H9 (cell line): ENCODE results near the gene COL4A2. TPM values are rescaled to one million over a fixed set of nuclear protein-coding genes. Genes with fewer than 3 reads are reported as not detected.

Experiments
- DNase-seq: peaks from one replicate; pipeline ENCODE4 v3.0.0-alpha.2; 2017
- H2AFZ ChIP-seq: one replicate; pipeline ENCODE4 v1.6.1; 2013; ENCODE audit warnings: mild to moderate bottlenecking, low read length, control low read depth, moderate library complexity
- H2AK5ac ChIP-seq: 2 replicates; pipeline ENCODE4 v1.6.1; 2013; ENCODE audit warnings: low read length, control low read depth, mixed read lengths; ENCODE audit not compliant: insufficient read length
- H2BK120ac ChIP-seq: one replicate; pipeline ENCODE4 v1.6.1; 2013; ENCODE audit warnings: low read depth, mild to moderate bottlenecking, low read length, control low read depth, inconsistent platforms; ENCODE audit not compliant: poor library complexity, severe bottlenecking
- H2BK12ac ChIP-seq: 2 replicates; pipeline ENCODE4 v1.6.1; 2013; ENCODE audit warnings: low read length, control low read depth, mixed read lengths, low read depth; ENCODE audit not compliant: insufficient read length
- H2BK15ac ChIP-seq: 2 replicates; pipeline ENCODE4 v1.6.1; 2013; ENCODE audit warnings: low read depth, low read length, control low read depth
- H2BK20ac ChIP-seq: one replicate; pipeline ENCODE4 v1.6.1; 2013; ENCODE audit warnings: low read depth, mild to moderate bottlenecking, low read length, control low read depth, inconsistent platforms; ENCODE audit not compliant: poor library complexity, severe bottlenecking
- H2BK5ac ChIP-seq: 2 replicates; pipeline ENCODE4 v1.6.1; 2013; ENCODE audit warnings: low read length, control low read depth, mixed read lengths; ENCODE audit not compliant: insufficient read length
- H3K14ac ChIP-seq: 2 replicates; pipeline ENCODE4 v1.6.1; 2013; ENCODE audit warnings: low read length, control low read depth; ENCODE audit not compliant: insufficient read depth
- H3K18ac ChIP-seq: 2 replicates; pipeline ENCODE4 v1.6.1; 2013; ENCODE audit warnings: low read depth, mild to moderate bottlenecking, mixed read lengths, low read length, control low read depth; ENCODE audit not compliant: insufficient read length
- H3K23ac ChIP-seq: 2 replicates; pipeline ENCODE4 v1.6.1; 2013; ENCODE audit warnings: low read length, control low read depth, mixed read lengths, low read depth; ENCODE audit not compliant: insufficient read length
- H3K23me2 ChIP-seq: 2 replicates; pipeline ENCODE4 v1.6.1; 2013; ENCODE audit warnings: low read depth, mild to moderate bottlenecking, mixed read lengths, low read length, control low read depth; ENCODE audit not compliant: insufficient read length, poor library complexity, severe bottlenecking
- H3K27ac ChIP-seq: 2 replicates; pipeline ENCODE4 v1.5.1; 2013; ENCODE audit warnings: low read length, control low read depth, mixed read lengths, low read depth; ENCODE audit not compliant: insufficient read length
- H3K27me3 ChIP-seq: 2 replicates; pipeline ENCODE4 v1.6.1; 2013; ENCODE audit warnings: low read length, control low read depth, inconsistent platforms; ENCODE audit not compliant: insufficient read depth
- H3K4ac ChIP-seq: 2 replicates; pipeline ENCODE4 v1.6.1; 2013; ENCODE audit warnings: low read depth, mild to moderate bottlenecking, control low read depth, inconsistent platforms, low read length, moderate library complexity
- H3K4me1 ChIP-seq: 2 replicates; pipeline ENCODE4 v1.6.1; 2013; ENCODE audit warnings: low read length, control low read depth, inconsistent platforms; ENCODE audit not compliant: insufficient read depth
- H3K4me2 ChIP-seq: 2 replicates; pipeline ENCODE4 v1.6.1; 2013; ENCODE audit warnings: low read length, control low read depth, mixed read lengths; ENCODE audit not compliant: insufficient read length, insufficient read depth
- H3K56ac ChIP-seq: 2 replicates; pipeline ENCODE4 v1.6.1; 2013; ENCODE audit warnings: low read depth, mild to moderate bottlenecking, mixed read lengths, low read length, control low read depth; ENCODE audit not compliant: insufficient read length
- H3K79me1 ChIP-seq: 2 replicates; pipeline ENCODE4 v1.6.1; 2013; ENCODE audit warnings: low read depth, mild to moderate bottlenecking, moderate library complexity, low read length, control low read depth, inconsistent platforms; ENCODE audit not compliant: insufficient read depth, poor library complexity, severe bottlenecking
- H3K79me2 ChIP-seq: 2 replicates; pipeline ENCODE4 v1.6.1; 2013; ENCODE audit warnings: low read length, control low read depth, inconsistent platforms; ENCODE audit not compliant: insufficient read depth
- H3K9ac ChIP-seq: 2 replicates; pipeline ENCODE4 v1.6.1; 2013; ENCODE audit warnings: low read length, control low read depth, mixed read lengths; ENCODE audit not compliant: insufficient read length; ENCODE audit errors: extremely low read depth
- H3K9me3 ChIP-seq: one replicate; pipeline ENCODE4 v1.6.1; 2013; ENCODE audit warnings: low read depth, low read length, inconsistent platforms; ENCODE audit not compliant: control insufficient read depth
- H3T11ph ChIP-seq: one replicate; pipeline ENCODE4 v1.6.1; 2013; ENCODE audit warnings: mild to moderate bottlenecking, low read length, control low read depth, inconsistent platforms
- H4K20me1 ChIP-seq: one replicate; pipeline ENCODE4 v1.6.1; 2013; ENCODE audit not compliant: control insufficient read depth, insufficient read length, insufficient read depth
- H4K5ac ChIP-seq: 2 replicates; pipeline ENCODE4 v1.6.1; 2013; ENCODE audit warnings: low read depth, mild to moderate bottlenecking, mixed read lengths, low read length, control low read depth; ENCODE audit not compliant: insufficient read length
- H4K8ac ChIP-seq: replicated peaks from 2 replicates; pipeline ENCODE4 v1.6.1; 2013; ENCODE audit warnings: low read length, control low read depth, mixed read lengths, low read depth; ENCODE audit not compliant: insufficient read length
- H4K91ac ChIP-seq: 2 replicates; pipeline ENCODE4 v1.6.1; 2013; ENCODE audit warnings: low read depth, mild to moderate bottlenecking, moderate library complexity, mixed read lengths, low read length, control low read depth; ENCODE audit not compliant: insufficient read length
- H3K27ac Mint-ChIP-seq, 3 experiments: 2 replicates in 2 of 3; 3 replicates in 1 of 3; pipeline ENCODE4 v1.8.0; 2020 to 2021; ENCODE audit warnings: mixed read lengths in 3 of 3, mild to moderate bottlenecking in 1 of 3, moderate library complexity in 1 of 3
- H3K27me3 Mint-ChIP-seq: 2 replicates; pipeline ENCODE4 v1.8.0; 2021; ENCODE audit warnings: low read depth, mild to moderate bottlenecking, moderate library complexity, mixed read lengths
- H3K36me3 Mint-ChIP-seq, 3 experiments: 2 replicates in 2 of 3; 3 replicates in 1 of 3; pipeline ENCODE4 v1.8.0; 2020 to 2021; ENCODE audit warnings: low read depth in 3 of 3, mixed read lengths in 3 of 3; ENCODE audit not compliant: insufficient read depth in 1 of 3
- H3K4me1 Mint-ChIP-seq, 2 experiments: 2 replicates each; pipeline ENCODE4 v1.8.0; 2020; ENCODE audit warnings: mixed read lengths in 2 of 2
- H3K4me3 Mint-ChIP-seq, 2 experiments: 2 replicates in 1 of 2; 3 replicates in 1 of 2; pipeline ENCODE4 v1.8.0; 2020 to 2021; ENCODE audit warnings: mild to moderate bottlenecking in 2 of 2, mixed read lengths in 2 of 2, moderate library complexity in 1 of 2
- H3K9me3 Mint-ChIP-seq, 2 experiments: 2 replicates in 1 of 2; 3 replicates in 1 of 2; pipeline ENCODE4 v1.8.0; 2020; ENCODE audit warnings: mild to moderate bottlenecking in 2 of 2, mixed read lengths in 2 of 2, moderate library complexity in 1 of 2
- CTCF ChIP-seq: fragments of 200-600 bp; sonication (generic); conservative IDR thresholded peaks from 3 replicates; pipeline ENCODE4 v1.8.0; 2021; ENCODE audit warnings: antibody characterized with exemption, mild to moderate bottlenecking
- WGBS: extraction: QIAGEN DNeasy Blood & Tissue Kit; methylation state at CpG from one replicate; pipeline ENCODE4 v1.1.7; 2013; ENCODE audit warnings: missing lambda C conversion rate, low lambda C conversion rate, mixed read lengths; ENCODE audit not compliant: insufficient read length; ENCODE audit errors: extremely low coverage; 5-methylcytosine and 5-hydroxymethylcytosine counted together
- total RNA-seq: library from RNA; stranded (reverse); gene quantifications from 2 replicates; pipeline ENCODE4 v1.2.1, GENCODE V29; 2021

Gene COL4A2
- total RNA-seq, 1 experiment from 2014 or later: 76.5 TPM

DNA sequence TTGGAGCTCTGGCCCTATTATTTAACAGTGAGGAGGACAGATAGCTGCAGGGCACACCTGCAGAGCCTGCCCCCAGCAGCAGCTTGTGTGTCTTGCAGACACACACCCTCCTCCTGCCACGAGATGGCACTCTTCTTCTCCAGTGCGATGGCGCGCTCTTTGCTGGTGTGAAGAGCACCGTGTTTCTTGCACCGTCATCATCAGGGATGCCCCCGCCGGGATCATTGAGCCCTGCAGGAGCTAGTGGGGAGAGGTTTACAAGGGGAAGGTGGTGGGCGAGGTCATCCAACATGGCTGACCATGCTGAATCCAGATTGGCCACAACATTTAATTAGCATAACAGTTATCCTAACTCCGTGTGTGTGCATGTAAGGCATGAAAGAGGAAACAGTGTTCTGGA lies 148.9 kb downstream of the COL4A2 start:
- peak; percentile 95 for DNase-seq
- Histone ChIP-seq H4K91ac (no peak overlapping the region), H3K56ac (no peak overlapping the region), H3K18ac (no peak overlapping the region), H3K79me2 (no peaks in the 10 kb centered on the region), H2AFZ (no peak overlapping the region), H3K4ac (no peak overlapping the region), H3K9me3 (no peaks in the 10 kb centered on the region), H3K14ac (no peak overlapping the region), H3K9ac (no peak overlapping the region), H3K27me3 (no peaks in the 10 kb centered on the region), H2BK120ac (no peak overlapping the region), H3K4me2 (no peak overlapping the region), H2AK5ac (no peak overlapping the region), H3K23ac (no peak overlapping the region), H2BK5ac (no peak overlapping the region), H3K23me2 (no peaks in the 10 kb centered on the region), H3K27ac (no peak overlapping the region), H2BK15ac (no peak overlapping the region), H4K8ac (no peak overlapping the region), H3T11ph (no peak overlapping the region), H2BK20ac (no peak overlapping the region), H2BK12ac (no peak overlapping the region), H3K79me1 (no peaks in the 10 kb centered on the region), H3K4me1 (peaks cover 1% of the 10 kb centered on the region; the same call in 1 of the 2 replicates), H4K5ac (no peak overlapping the region), H4K20me1 (no peaks in the 10 kb centered on the region)
- Mint-ChIP-seq H3K4me1 (peaks cover 37 to 40% of the 10 kb centered on the region in 2 experiments), H3K4me3 (no peak overlapping the region), H3K36me3 (peaks cover 3 to 14% (median 4%) of the 10 kb centered on the region in 3 experiments; a peak in 3 of 7 replicates), H3K27me3 (no peaks in the 10 kb centered on the region; the same call in 1 of the 2 replicates), H3K9me3 (no peaks in the 10 kb centered on the region; a peak in 1 of 5 replicates), H3K27ac (peak overlapping the region; percentile 13 to 90 (median 72); a peak in 6 of 7 replicates)
- WGBS: no CpG with 5 or more reads among the region's 10 CpGs
- peak; percentile 90 for TF ChIP-seq CTCF
